ENCODE results near the gene GRK3. TPM values are rescaled to one million over a fixed set of nuclear protein-coding genes. Genes with fewer than 3 reads are reported as not detected.

Gene GRK3
- total and polyA plus RNA-seq, 10 of the 15 experiments (the other 5 are each of a cell fraction or from before 2014, with no cell fraction given): 3.1 to 35.1 (median 14.7) TPM

- TF ChIP-seq USF1 (IDR thresholded peaks at IDR 0.05; ENCODE audit: borderline replicate concordance, extremely low read length, insufficient read depth, low read depth, low read length) (no peak), WRNIP1 (IDR thresholded peaks at IDR 0.05; ENCODE audit: borderline replicate concordance, low read depth, low read length) (no peak), CREB1 (IDR thresholded peaks at IDR 0.05; ENCODE audit: low read depth) (no peak), ATF3 (IDR thresholded peaks at IDR 0.05; ENCODE audit: borderline replicate concordance, extremely low read depth, low read depth, low read length) (no peak), HCFC1 (IDR thresholded peaks at IDR 0.05; ENCODE audit: low read length) (no peak), ZNF217 (IDR thresholded peaks at IDR 0.05) (peak; percentile 48; the same call in 1 of the 2 replicates), ZNF384 (IDR thresholded peaks at IDR 0.05; ENCODE audit: borderline replicate concordance, low read depth, low read length) (no peak), FOXM1 (IDR thresholded peaks at IDR 0.05; ENCODE audit: low read depth, low read length) (no peak), HDAC6 (IDR thresholded peaks at IDR 0.05; ENCODE audit: unreplicated experiment) (peak; percentile 69), ZBTB33 (IDR thresholded peaks at IDR 0.05) (no peak), YY1 (IDR thresholded peaks at IDR 0.05; ENCODE audit: low read depth, low read length) (peak; percentile 84), NKRF (conservative IDR thresholded peaks at IDR 0.05) (peak; percentile 54), LARP7 (IDR thresholded peaks at IDR 0.05) (peak; percentile 78), BACH1 (IDR thresholded peaks at IDR 0.05; ENCODE audit: borderline replicate concordance) (0 out of 2 replicates have a peak, but pooled peaks have one; percentile 10), ASH2L (IDR thresholded peaks at IDR 0.05; ENCODE audit: borderline replicate concordance, low read depth) (peak; percentile 34; the same call in 1 of the 2 replicates), TARDBP (IDR thresholded peaks at IDR 0.05; ENCODE audit: borderline replicate concordance) (no peak), SIN3A (IDR thresholded peaks at IDR 0.05; ENCODE audit: low read depth, low read length) (0 out of 2 replicates have a peak, but pooled peaks have one; percentile 62)
These were observed 653 bp downstream of the GRK3 start (continued) for GRCh38 chr22:25564979-25565677.

Measured in GM12878 (cell line).